Caco-2 (cell line): Measurements from ENCODE around the gene SLC16A7. TPM values are rescaled to one million over a fixed set of nuclear protein-coding genes. Genes with fewer than 3 reads are reported as not detected.
A peak's percentile ranks its signal among the peaks of the same experiment; 100 is the strongest.

Source experiments
- BruUV-seq: library from RNA; stranded (reverse); fragments of 400-500 nt; replicated peaks from 2 replicates; lab custom pipeline; 2021; lab: Mats Ljungman, UMichigan
- CTCF ChIA-PET: fragments of 300-600 bp; sonication (Branson Sonifier 250); formaldehyde crosslinking; loops from one replicate; lab custom pipeline; 2022; ENCODE audit warnings: antibody characterized with exemption; lab: Charles Lee
- POLR2A ChIA-PET: fragments of 300-600 bp; sonication (Branson Sonifier 250); formaldehyde crosslinking; loops from one replicate; lab custom pipeline; 2022; ENCODE audit warnings: antibody characterized with exemption; lab: Charles Lee
- DNase-seq, 2 experiments: peaks; one replicate each; pipeline versions ENCODE4 v3.0.0 to v3.0.0-alpha.2; 2020 to 2022
- H3K27me3 ChIP-seq: replicated peaks from 2 replicates; pipeline ENCODE4 v1.6.0; 2011; ENCODE audit warnings: low read length; ENCODE audit not compliant: control insufficient read depth, insufficient read depth
- H3K36me3 ChIP-seq: 2 replicates; pipeline ENCODE4 v1.5.1; 2011; ENCODE audit warnings: low read length; ENCODE audit not compliant: control insufficient read depth, insufficient read depth
- H3K4me1 ChIP-seq: fragments of 250-450 bp; sonication (Bioruptor Pico); 2 replicates; pipeline ENCODE4 v1.5.1; 2020; ENCODE audit warnings: mild to moderate bottlenecking
- H3K4me3 ChIP-seq: 2 replicates; pipeline ENCODE4 v1.5.1; 2011; ENCODE audit warnings: low read depth, mild to moderate bottlenecking, control low read depth, low read length
- H3K9me3 ChIP-seq: fragments of 250-450 bp; sonication (Bioruptor Pico); 2 replicates; pipeline ENCODE4 v1.5.1; 2020; ENCODE audit warnings: mild to moderate bottlenecking, moderate library complexity
- H3K27ac Mint-ChIP-seq: one replicate; pipeline ENCODE4 v1.8.0; 2022; ENCODE audit warnings: mixed read lengths; ENCODE audit not compliant: unreplicated experiment
- H3K27me3 Mint-ChIP-seq: one replicate; pipeline ENCODE4 v1.8.0; 2022; ENCODE audit warnings: mixed read lengths; ENCODE audit not compliant: insufficient read depth, unreplicated experiment
- H3K36me3 Mint-ChIP-seq: one replicate; pipeline ENCODE4 v1.8.0; 2022; ENCODE audit warnings: mild to moderate bottlenecking, mixed read lengths; ENCODE audit not compliant: insufficient read depth, unreplicated experiment
- H3K4me1 Mint-ChIP-seq: one replicate; pipeline ENCODE4 v1.8.0; 2022; ENCODE audit warnings: low read depth, mixed read lengths; ENCODE audit not compliant: unreplicated experiment
- H3K4me3 Mint-ChIP-seq: one replicate; pipeline ENCODE4 v1.8.0; 2022; ENCODE audit warnings: mild to moderate bottlenecking, moderate library complexity, mixed read lengths; ENCODE audit not compliant: unreplicated experiment
- H3K9me3 Mint-ChIP-seq: one replicate; pipeline ENCODE4 v1.8.0; 2022; ENCODE audit warnings: mixed read lengths; ENCODE audit not compliant: unreplicated experiment
- CTCF ChIP-seq, 2 experiments: fragments of 200-600 bp in 1 of 2; IDR thresholded peaks; 1 replicate in 1 of 2; 2 replicates in 1 of 2; pipeline versions ENCODE4 v1.5.1 to v1.8.0; 2011 to 2022; ENCODE audit warnings: antibody characterized with exemption in 1 of 2, control low read depth in 1 of 2, inconsistent platforms in 1 of 2, low read depth in 1 of 2, low read length in 1 of 2, mild to moderate bottlenecking in 1 of 2, moderate library complexity in 1 of 2; ENCODE audit not compliant: insufficient read depth in 1 of 2, severe bottlenecking in 1 of 2, unreplicated experiment in 1 of 2
- intact Hi-C: fragments of 100-400 bp; cut with micrococcal nuclease; formaldehyde crosslinking; loops from one replicate; pipeline ENCODE4 v1.10.0; 2022; ENCODE audit not compliant: unreplicated experiment
- total RNA-seq: library from RNA; stranded (reverse); gene quantifications from 2 replicates; pipeline ENCODE4 v1.2.3, GENCODE V29; 2022

SLC16A7 gene
- total RNA-seq, 1 experiment from 2014 or later, result 6.6 TPM

GRCh38 chr12:59828521-59828920 lies 232.7 kb downstream of the SLC16A7 start:
- Mint-ChIP-seq H3K27ac (no peak overlapping the region), H3K4me1 (no peaks in the 10 kb centered on the region), H3K36me3 (no peaks in the 10 kb centered on the region), H3K4me3 (no peak overlapping the region), H3K9me3 (no peaks in the 10 kb centered on the region), H3K27me3 (peaks cover 3% of the 10 kb centered on the region)
- BruUV-seq, result no TSS peak
- intact Hi-C loops, result no loop called here
- Histone ChIP-seq H3K36me3 (no peaks in the 10 kb centered on the region), H3K4me3 (no peak overlapping the region), H3K9me3 (no peaks in the 10 kb centered on the region), H3K4me1 (no peaks in the 10 kb centered on the region), H3K27me3 (no peaks in the 10 kb centered on the region)
- ChIA-PET POLR2A (no interaction called here), CTCF (no interaction called here)
- no peak for TF ChIP-seq CTCF (IDR thresholded peaks at IDR 0.05; ENCODE audit: insufficient read depth in 1 of 2, low read depth in 1 of 2, low read length in 1 of 2, severe bottlenecking in 1 of 2, unreplicated experiment in 1 of 2)
- DNase-seq, result no peak

GRCh38 chr12:59833408-59833807 lies 237.6 kb downstream of the SLC16A7 start:
- Histone ChIP-seq H3K9me3 (no peaks in the 10 kb centered on the region), H3K4me1 (no peaks in the 10 kb centered on the region), H3K36me3 (no peaks in the 10 kb centered on the region), H3K27me3 (no peaks in the 10 kb centered on the region), H3K4me3 (no peak overlapping the region)
- BruUV-seq, result no TSS peak
- Mint-ChIP-seq H3K27me3 (peaks cover 3% of the 10 kb centered on the region), H3K9me3 (no peaks in the 10 kb centered on the region), H3K27ac (no peak overlapping the region), H3K4me1 (no peaks in the 10 kb centered on the region), H3K4me3 (no peak overlapping the region), H3K36me3 (no peaks in the 10 kb centered on the region)
- no peak for TF ChIP-seq CTCF (IDR thresholded peaks at IDR 0.05; ENCODE audit: insufficient read depth in 1 of 2, low read depth in 1 of 2, low read length in 1 of 2, severe bottlenecking in 1 of 2, unreplicated experiment in 1 of 2)
- intact Hi-C loops, result no loop called here
- ChIA-PET CTCF (no interaction called here), POLR2A (no interaction called here)
- DNase-seq, result no peak

DNA sequence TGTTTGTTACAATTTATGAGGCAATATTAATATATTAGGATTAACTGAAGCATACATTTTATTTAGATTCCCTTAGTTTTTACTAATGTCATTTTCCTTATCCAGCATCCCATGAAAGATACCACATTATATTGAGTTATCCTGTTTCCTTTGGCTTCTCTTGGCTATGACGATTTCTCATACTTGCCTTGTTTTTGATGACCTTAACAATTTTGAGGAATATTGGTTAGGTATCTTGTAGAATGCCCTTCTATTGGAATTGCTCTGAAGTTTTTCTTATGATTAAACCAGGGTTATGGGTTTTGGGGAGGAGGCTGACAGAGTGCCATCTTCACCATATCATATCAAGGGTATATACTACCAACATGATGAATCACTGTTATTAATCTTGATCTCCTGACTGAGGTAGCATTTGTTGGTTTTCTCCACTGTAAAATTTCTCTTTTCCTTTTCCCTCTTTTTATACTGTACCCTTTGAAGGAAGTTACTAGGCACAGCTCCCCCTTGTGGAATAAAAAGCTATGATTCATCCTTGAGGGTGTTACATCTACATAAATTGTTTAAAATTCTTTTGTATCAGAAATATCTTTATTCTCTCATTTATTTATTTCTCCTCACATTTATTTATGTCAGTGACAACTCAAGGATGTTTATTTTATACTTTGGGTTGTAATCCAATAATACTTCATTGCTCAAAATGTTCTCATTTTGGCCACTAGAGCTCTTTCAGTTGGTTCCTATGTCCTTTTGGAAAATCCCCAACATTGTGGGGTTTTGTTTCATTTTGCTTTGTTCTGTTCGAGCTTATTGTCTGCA lies 239.0 kb downstream of the SLC16A7 start:
- no peaks in the 10 kb centered on the region for H3K9me3 ChIP-seq
- H3K27ac Mint-ChIP-seq, result no peak overlapping the region
- no peak overlapping the region for H3K4me3 Mint-ChIP-seq
- intact Hi-C loops, result loop anchor here (1.0 kb wide), 1 partner anchor 432 kb away; no protein-coding TSS in a partner anchor
- BruUV-seq, result no TSS peak
- H3K36me3 ChIP-seq, result no peaks in the 10 kb centered on the region
- no peaks in the 10 kb centered on the region for H3K4me1 ChIP-seq
- no peaks in the 10 kb centered on the region for H3K27me3 ChIP-seq
- CTCF ChIA-PET, result interaction anchor here (1.4 kb wide), 2 partner anchors 10 to 24 kb away, joined by 3 to 4 read pairs; no protein-coding TSS in a partner anchor
- H3K4me3 ChIP-seq, result no peak overlapping the region
- DNase-seq, result peak in 1 of 2 experiments; percentile 3
- peak; percentile 12 to 53 for TF ChIP-seq CTCF (IDR thresholded peaks at IDR 0.05; ENCODE audit: insufficient read depth in 1 of 2, low read depth in 1 of 2, low read length in 1 of 2, severe bottlenecking in 1 of 2, unreplicated experiment in 1 of 2)
- H3K27me3 Mint-ChIP-seq, result peaks cover 3% of the 10 kb centered on the region
- H3K9me3 Mint-ChIP-seq, result no peaks in the 10 kb centered on the region
- H3K36me3 Mint-ChIP-seq, result no peaks in the 10 kb centered on the region
- POLR2A ChIA-PET, result no interaction called here
- no peaks in the 10 kb centered on the region for H3K4me1 Mint-ChIP-seq
